K562 (cell line): Measurements from ENCODE around the gene ANKFN1. TPM values are rescaled to one million over a fixed set of nuclear protein-coding genes. Genes with fewer than 3 reads are reported as not detected.

Experiments
- ATAC-seq: fragments of 200-7000 bp; cut with Tn5 transposase; 3 replicates; pipeline ENCODE4 v1.9.1; 2020; ENCODE audit warnings: moderate library complexity
- BruUV-seq: library from RNA; stranded (reverse); fragments of 400-500 nt; replicated peaks from 2 replicates; lab custom pipeline; 2021; lab: Mats Ljungman, UMichigan
- CTCF ChIA-PET: fragments of 300-600 bp; formaldehyde crosslinking; extraction: SDS; loops from one replicate; lab custom pipeline; 2021; ENCODE audit warnings: low intra/inter-chr PET ratio; lab: Yijun Ruan, JAX
- POLR2A ChIA-PET: fragments of 300-600, 350-650 bp; sonication (Branson Sonifier 250); formaldehyde crosslinking; extraction: SDS; loops from one replicate; lab custom pipeline; 2021; ENCODE audit warnings: antibody characterized with exemption, inconsistent platforms; lab: Yijun Ruan, JAX
- DNase-seq, 4 experiments: peaks; one replicate each; pipeline versions ENCODE4 v3.0.0 to v3.0.0-alpha.2; 2011 to 2018; ENCODE audit warnings: low spot score in 3 of 4, mixed read lengths in 3 of 4; ENCODE audit errors: extremely low read depth in 1 of 4
- FAIRE-seq: peaks from 2 replicates; lab custom pipeline; 2011; peaks lifted over from hg19 to GRCh38; lab: Jason Lieb, UNC
- H2AFZ ChIP-seq: 2 replicates; pipeline ENCODE4 v1.6.0; 2011; ENCODE audit warnings: low read depth, low read length, control low read depth, inconsistent platforms
- H3K27ac ChIP-seq: fragments of 200-600 bp; 3 replicates; pipeline ENCODE4 v1.8.0; 2011; ENCODE audit warnings: low read depth, mild to moderate bottlenecking, control low read depth, inconsistent platforms, low read length, moderate library complexity, mixed read lengths; ENCODE audit errors: extremely low read depth
- H3K27me3 ChIP-seq, 2 experiments: fragments of 300-600 bp in 1 of 2; 2 replicates in 1 of 2; 3 replicates in 1 of 2; pipeline versions ENCODE4 v1.6.0 to v1.8.0; 2011; ENCODE audit warnings: inconsistent platforms in 2 of 2, low read length in 2 of 2, mild to moderate bottlenecking in 1 of 2, mixed read lengths in 1 of 2, moderate library complexity in 1 of 2; ENCODE audit not compliant: control insufficient read depth in 2 of 2, insufficient read depth in 2 of 2
- H3K36me3 ChIP-seq: fragments of 300-600 bp; 3 replicates; pipeline ENCODE4 v1.8.0; 2011; ENCODE audit warnings: mild to moderate bottlenecking, low read length, inconsistent platforms; ENCODE audit not compliant: control insufficient read depth, insufficient read depth
- H3K4me1 ChIP-seq, 2 experiments: fragments of 200-600 bp in 1 of 2; replicated peaks in 1 of 2; 2 replicates in 1 of 2; 3 replicates in 1 of 2; pipeline versions ENCODE4 v1.5.1 to v1.8.0; 2011; ENCODE audit warnings: inconsistent platforms in 2 of 2, low read length in 2 of 2, mild to moderate bottlenecking in 1 of 2, mixed read lengths in 1 of 2, moderate library complexity in 1 of 2; ENCODE audit not compliant: control insufficient read depth in 2 of 2, insufficient read depth in 2 of 2
- H3K4me2 ChIP-seq: 2 replicates; pipeline ENCODE4 v1.6.1; 2011; ENCODE audit warnings: low read length, control low read depth, inconsistent platforms, mixed read lengths; ENCODE audit not compliant: insufficient read depth
- H3K4me3 ChIP-seq: fragments of 200-600 bp; sonication (generic), shearing (Covaris generic); 2 replicates; pipeline ENCODE4 v1.5.1; 2016; ENCODE audit warnings: control low read depth, inconsistent platforms
- H3K79me2 ChIP-seq: fragments of 200-600 bp; 3 replicates; pipeline ENCODE4 v1.8.0; 2011; ENCODE audit warnings: low read length, inconsistent platforms; ENCODE audit not compliant: control insufficient read depth, insufficient read depth
- H3K9ac ChIP-seq, 2 experiments: 2 replicates each; pipeline versions ENCODE4 v1.6.0 to v1.6.1; 2011; ENCODE audit warnings: low read depth in 2 of 2, low read length in 2 of 2, control low read depth in 1 of 2, inconsistent platforms in 1 of 2, mild to moderate bottlenecking in 1 of 2, mixed read lengths in 1 of 2; ENCODE audit not compliant: insufficient read depth in 1 of 2
- H3K9me1 ChIP-seq: one replicate; pipeline ENCODE4 v1.6.0; 2011; ENCODE audit warnings: inconsistent platforms, mild to moderate bottlenecking, low read length, moderate library complexity; ENCODE audit not compliant: control insufficient read depth, insufficient read depth
- H3K9me3 ChIP-seq: replicated peaks from 2 replicates; pipeline ENCODE4 v1.5.1; 2011; ENCODE audit warnings: low read depth, low read length, inconsistent platforms; ENCODE audit not compliant: control insufficient read depth, insufficient read depth
- H4K20me1 ChIP-seq: replicated peaks from 2 replicates; pipeline ENCODE4 v1.6.1; 2011; ENCODE audit warnings: low read length, inconsistent platforms, mixed read lengths; ENCODE audit not compliant: control insufficient read depth, insufficient read depth
- C11orf30 ChIP-seq: fragments of 450-650 bp; IDR thresholded peaks from 2 replicates; pipeline ENCODE4 v1.6.1; 2016; ENCODE audit warnings: low read depth, mild to moderate bottlenecking
- ESRRA ChIP-seq: fragments of 450-650 bp; IDR thresholded peaks from 2 replicates; pipeline ENCODE4 v1.6.1; 2014; ENCODE audit warnings: low read depth, mild to moderate bottlenecking, moderate library complexity, borderline replicate concordance
- FOXA1 ChIP-seq: fragments of 450-650 bp; IDR thresholded peaks from 2 replicates; pipeline ENCODE4 v1.6.1; 2016; ENCODE audit warnings: mild to moderate bottlenecking, borderline replicate concordance
- FOXO4 ChIP-seq: fragments of 450-650 bp; formaldehyde crosslinking; IDR thresholded peaks from 2 replicates; pipeline ENCODE4 v1.4.0; 2020; ENCODE audit warnings: mild to moderate bottlenecking, moderate library complexity
- GABPB2 ChIP-seq: fragments of 250-450 bp; sonication (Bioruptor Pico); conservative IDR thresholded peaks from 2 replicates; pipeline ENCODE4 v1.5.1; 2021; ENCODE audit warnings: mild to moderate bottlenecking
- HNRNPL ChIP-seq: fragments of 200-400 bp; formaldehyde crosslinking; IDR thresholded peaks from 2 replicates; pipeline ENCODE4 v1.6.1; 2017; ENCODE audit warnings: low read depth, mild to moderate bottlenecking, low read length
- KDM2B ChIP-seq: fragments of 250-450 bp; sonication (Bioruptor Pico); IDR thresholded peaks from 2 replicates; pipeline ENCODE4 v1.8.0; 2021; ENCODE audit warnings: mild to moderate bottlenecking, moderate library complexity
- MAFG ChIP-seq: fragments of 450-650 bp; conservative IDR thresholded peaks from 2 replicates; pipeline ENCODE4 v1.6.1; 2016; ENCODE audit warnings: missing genetic modification characterization, missing compliant biosample characterization
- MBD2 ChIP-seq: sonication (generic); IDR thresholded peaks from 2 replicates; pipeline ENCODE4 v1.6.1; 2016; ENCODE audit warnings: low read depth, borderline replicate concordance
- MECOM ChIP-seq: fragments of 250-450 bp; sonication (Bioruptor Pico); IDR thresholded peaks from 2 replicates; pipeline ENCODE4 v1.8.0; 2022; ENCODE audit warnings: inconsistent platforms
- MLLT1 ChIP-seq, 2 experiments: fragments of 450-650 bp; IDR thresholded peaks; 2 replicates each; pipeline ENCODE4 v1.6.1; 2016
- MTA1 ChIP-seq: fragments of 450-650 bp; IDR thresholded peaks from 2 replicates; pipeline ENCODE4 v1.6.1; 2017; ENCODE audit warnings: borderline replicate concordance
- NR2C2 ChIP-seq, 2 experiments: fragments of 200-800 bp in 1 of 2; sonication (Bioruptor generic) in 1 of 2; sonication (generic) in 1 of 2; formaldehyde crosslinking in 1 of 2; IDR thresholded peaks; 2 replicates each; pipeline versions ENCODE4 v1.6.1 to v1.8.0; 2016 to 2022; ENCODE audit warnings: mild to moderate bottlenecking in 1 of 2, missing compliant biosample characterization in 1 of 2, missing genetic modification characterization in 1 of 2, missing genetic modification reagents in 1 of 2
- PHB ChIP-seq: fragments of 250-450 bp; sonication (Bioruptor Pico); IDR thresholded peaks from 2 replicates; pipeline ENCODE4 v1.5.0; 2021
- POLR2B ChIP-seq: fragments of 450-650 bp; IDR thresholded peaks from 2 replicates; pipeline ENCODE4 v1.6.1; 2018; ENCODE audit warnings: low read depth; ENCODE audit not compliant: partially characterized antibody
- POU5F1 ChIP-seq: fragments of 150-350 bp; IDR thresholded peaks from 2 replicates; pipeline ENCODE4 v1.6.1; 2014; ENCODE audit warnings: borderline replicate concordance, low read length, low read depth, mild to moderate bottlenecking; ENCODE audit not compliant: partially characterized antibody
- PRMT5 ChIP-seq: sonication (generic); formaldehyde crosslinking; IDR thresholded peaks from 2 replicates; pipeline ENCODE4 v1.5.0; 2020; ENCODE audit warnings: missing genetic modification reagents
- RAD21 ChIP-seq, 2 experiments: fragments of 250-450 bp in 1 of 2; fragments of 450-650 bp in 1 of 2; sonication (Bioruptor Pico) in 1 of 2; formaldehyde crosslinking in 1 of 2; IDR thresholded peaks in 1 of 2; conservative IDR thresholded peaks in 1 of 2; 2 replicates each; pipeline versions ENCODE4 v1.4.0 to v1.8.0; 2020 to 2022; ENCODE audit warnings: mild to moderate bottlenecking in 2 of 2, moderate library complexity in 1 of 2
- SNIP1 ChIP-seq: fragments of 450-650 bp; IDR thresholded peaks from 2 replicates; pipeline ENCODE4 v1.7.1; 2017; ENCODE audit warnings: low read depth, mild to moderate bottlenecking
- SPI1 ChIP-seq: IDR thresholded peaks from 2 replicates; pipeline ENCODE4 v1.6.1; 2011; ENCODE audit warnings: low read depth, low read length, control low read depth, borderline replicate concordance
- STAT5B ChIP-seq: fragments of 250-450 bp; sonication (Bioruptor Pico); IDR thresholded peaks from 2 replicates; pipeline ENCODE4 v1.8.0; 2021; ENCODE audit warnings: mild to moderate bottlenecking, inconsistent platforms
- ZKSCAN8 ChIP-seq: fragments of 200-800 bp; sonication (Bioruptor generic); IDR thresholded peaks from 2 replicates; pipeline ENCODE4 v1.6.1; 2016; ENCODE audit warnings: missing genetic modification characterization, missing compliant biosample characterization
- ZNF282 ChIP-seq: sonication (generic); formaldehyde crosslinking; IDR thresholded peaks from 2 replicates; pipeline ENCODE4 v1.8.1; 2023; ENCODE audit warnings: missing genetic modification reagents
- ZNF316 ChIP-seq: fragments of 450-650 bp; IDR thresholded peaks from 2 replicates; pipeline ENCODE4 v1.6.1; 2016
- ZNF436 ChIP-seq: fragments of 250-450, 450-650 bp; sonication (Bioruptor Pico); formaldehyde crosslinking; IDR thresholded peaks from 2 replicates; pipeline ENCODE4 v1.7.0; 2020; ENCODE audit warnings: mild to moderate bottlenecking
- WGBS: fragments of 100-300 bp; shearing (Covaris generic); methylation state at CpG from one replicate; pipeline ENCODE4 v1.1.6; 2016; ENCODE audit warnings: low coverage, mixed read lengths; ENCODE audit not compliant: insufficient coverage; ENCODE audit errors: missing lambda C conversion rate; 5-methylcytosine and 5-hydroxymethylcytosine counted together
- in situ Hi-C: fragments of 300-500 bp; cut with MboI; formaldehyde crosslinking; loops from 4 replicates; pipeline ENCODE4 v1.15.0; 2018; ENCODE audit warnings: inconsistent platforms, mixed read lengths
- intact Hi-C: fragments of 100-400 bp; cut with micrococcal nuclease; formaldehyde crosslinking; loops from 2 replicates; pipeline ENCODE4 v1.14.2; 2022
- polyA plus RNA-seq, 8 experiments: library from polyadenylated mRNA; depleted of rRNA in 4 of 8; stranded (reverse) in 5 of 8; unstranded in 3 of 8; fragments of >200 nt; fragmentation: Nextera tagmentation in 2 of 8; fragmentation: Illumina TruSeq in 1 of 8; extraction: Ambion mirVana in 2 of 8; extraction: Trizol in 1 of 8; gene quantifications; 2 replicates each; pipeline versions ENCODE4 v1.2.1 to v1.2.3, GENCODE V29; 2011 to 2014; ENCODE audit warnings: inconsistent platforms in 1 of 8, missing spikeins in 1 of 8
- total RNA-seq, 7 experiments: library from RNA; depleted of rRNA in 6 of 7; stranded (reverse); fragments of >200 nt in 6 of 7; fragmentation: Illumina TruSeq in 2 of 7; extraction: Trizol in 2 of 7; gene quantifications; 2 replicates each; pipeline versions ENCODE4 v1.2.1 to v1.2.3, GENCODE V29; 2011 to 2021; ENCODE audit warnings: low replicate concordance in 1 of 7

Gene ANKFN1
- total and polyA plus RNA-seq, 9 of the 15 experiments (the other 6 are each of a cell fraction or from before 2014, with no cell fraction given): 0.04 to 0.39 (median 0.15) TPM; not detected in 1

- no peak overlapping the region for H3K4me3 ChIP-seq
- POLR2A ChIA-PET: no interaction called here
- H4K20me1 ChIP-seq: no peaks in the 10 kb centered on the region
- H3K9ac ChIP-seq: no peak overlapping the region
- no peaks in the 10 kb centered on the region for H3K27me3 ChIP-seq
- H3K9me1 ChIP-seq: no peaks in the 10 kb centered on the region
- CTCF ChIA-PET: no interaction called here
- no peaks in the 10 kb centered on the region for H3K79me2 ChIP-seq
- in situ Hi-C loops: no loop called here
- WGBS: 0% methylated on average over 4 of the region's 4 CpGs
- H3K4me2 ChIP-seq: no peak overlapping the region
- intact Hi-C loops: no loop called here
- BruUV-seq: no TSS peak
- DNase-seq: no peak
- no peaks in the 10 kb centered on the region for H3K36me3 ChIP-seq
- no peak overlapping the region for H3K27ac ChIP-seq
- H2AFZ ChIP-seq: no peak overlapping the region
- no peaks in the 10 kb centered on the region for H3K4me1 ChIP-seq
- H3K9me3 ChIP-seq: no peaks in the 10 kb centered on the region
- no peak for FAIRE-seq
- no peak for ATAC-seq
- no peak for TF ChIP-seq KDM2B (CRISPR knock-in tag)
- TF ChIP-seq HNRNPL: no peak
- no peak for TF ChIP-seq PRMT5 (CRISPR knock-in tag)
- TF ChIP-seq ZNF436: no peak
- TF ChIP-seq RAD21 (CRISPR knock-in tag; conservative IDR thresholded peaks at IDR 0.05 in 1 of 2, IDR thresholded peaks at IDR 0.05 in 1 of 2): no peak
- TF ChIP-seq SNIP1: no peak
- TF ChIP-seq MAFG (tag): peak; percentile 58; the same call in 1 of the 2 replicates
- no peak for TF ChIP-seq ZKSCAN8
- no peak for TF ChIP-seq ZNF282 (CRISPR knock-in tag)
- no peak for TF ChIP-seq GABPB2
- TF ChIP-seq ZNF316: peak; percentile 75
- TF ChIP-seq STAT5B: no peak
- TF ChIP-seq MTA1: no peak
- no peak for TF ChIP-seq POU5F1
- no peak for TF ChIP-seq MBD2
- TF ChIP-seq MLLT1 (IDR thresholded peaks at IDR 0.05): no peak
- TF ChIP-seq FOXA1: no peak
- TF ChIP-seq SPI1: no peak
- TF ChIP-seq MECOM (CRISPR knock-in tag): no peak
- TF ChIP-seq ESRRA: no peak
- no peak for TF ChIP-seq PHB (CRISPR knock-in tag)
- TF ChIP-seq NR2C2 (CRISPR knock-in tag; IDR thresholded peaks at IDR 0.05): no peak
- no peak for TF ChIP-seq NR2C2 (tag; IDR thresholded peaks at IDR 0.05)
- no peak for TF ChIP-seq POLR2B
- no peak for TF ChIP-seq FOXO4 (CRISPR knock-in tag)
- peak; percentile 72 for TF ChIP-seq C11orf30
Observed at GRCh38 chr17:56548661-56549060, 395.4 kb downstream of the ANKFN1 start.
